ENCODE measurements around the gene ABTB2.
"Not testable (repeated sequence)": the region's sequence is repeated elsewhere in the genome, so short reads cannot be mapped to it uniquely, and the experiment has no call there.

ABTB2 gene

DNA sequence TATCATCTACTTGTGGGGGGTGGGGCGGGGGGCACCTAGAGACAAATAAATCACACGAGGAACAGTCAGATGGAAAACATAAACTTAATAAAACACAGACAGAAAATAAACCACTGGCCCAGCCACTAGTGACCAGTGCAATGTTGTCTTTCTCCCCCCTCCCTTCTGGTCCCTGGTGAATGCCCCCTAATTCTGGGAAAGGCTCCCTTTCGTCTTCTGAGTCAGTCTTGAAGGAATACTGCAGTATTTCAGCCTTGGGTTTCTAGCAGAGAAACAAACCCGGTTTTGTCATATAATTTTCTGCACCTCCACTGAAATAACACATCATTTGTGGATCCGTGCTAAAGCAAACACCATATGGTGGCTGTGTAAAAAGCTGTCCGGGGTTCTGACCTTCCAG lies 101.7 kb downstream of the ABTB2 start:
- no peak for DNase-seq

DNA sequence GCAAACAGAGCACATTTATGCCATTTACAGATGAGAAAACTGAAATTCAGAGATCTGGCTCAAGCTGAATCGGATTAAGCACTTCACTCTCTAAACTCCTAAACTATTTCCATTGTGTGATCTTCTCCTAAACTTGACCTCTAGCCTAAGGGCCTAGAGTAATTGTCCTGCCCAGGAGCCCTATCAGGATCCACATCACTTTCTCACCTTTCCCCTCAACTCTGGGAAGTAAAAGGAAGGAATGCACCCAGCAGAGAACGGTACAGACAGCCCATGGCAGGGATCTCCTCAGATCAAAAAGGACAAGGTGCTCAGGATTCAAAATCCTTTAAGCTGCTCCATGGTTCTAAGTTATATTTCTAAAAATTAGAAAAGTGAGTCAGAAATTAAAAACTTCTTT lies 102.7 kb downstream of the ABTB2 start:
- no peak for DNase-seq

DNA sequence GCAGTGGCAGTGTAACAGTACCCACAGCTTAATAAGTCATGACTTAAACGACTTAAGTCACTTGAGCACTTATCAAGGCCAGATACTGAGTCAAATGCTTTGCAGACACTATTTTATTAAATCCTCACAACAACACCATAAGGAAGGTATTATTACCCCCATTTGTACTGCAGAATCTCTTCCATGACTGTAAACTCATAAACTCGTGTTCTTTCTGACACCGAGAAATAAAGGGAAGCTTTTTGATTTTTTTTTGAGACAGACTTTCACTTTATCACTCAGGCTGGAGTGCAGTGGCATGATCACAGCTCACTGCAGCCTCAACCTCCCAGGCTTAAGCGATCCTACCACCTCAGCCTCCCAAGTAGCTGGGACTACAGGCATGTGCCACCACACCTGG lies 103.8 kb downstream of the ABTB2 start:
- no peak for DNase-seq

DNA sequence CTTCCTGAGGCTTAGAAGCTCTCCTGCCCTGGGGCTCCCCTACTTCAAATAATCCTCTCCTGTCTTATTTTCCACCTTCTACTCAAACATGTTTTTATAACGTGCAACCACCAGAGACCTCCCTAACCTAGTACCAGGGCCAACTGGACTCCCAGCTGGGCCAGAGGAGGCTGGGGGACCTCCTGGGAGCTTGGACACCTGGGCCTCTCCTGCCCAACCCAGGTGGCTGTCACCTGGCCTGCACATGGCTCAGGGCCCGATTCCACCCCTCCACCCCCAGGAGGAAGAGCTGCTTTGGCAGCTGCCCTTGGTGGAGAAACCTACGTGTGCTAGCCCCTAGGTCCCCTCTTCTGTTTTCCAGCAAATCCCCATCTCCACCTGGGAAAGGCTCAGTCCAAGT lies 105.2 kb downstream of the ABTB2 start:
- DNase-seq = no peak

DNA sequence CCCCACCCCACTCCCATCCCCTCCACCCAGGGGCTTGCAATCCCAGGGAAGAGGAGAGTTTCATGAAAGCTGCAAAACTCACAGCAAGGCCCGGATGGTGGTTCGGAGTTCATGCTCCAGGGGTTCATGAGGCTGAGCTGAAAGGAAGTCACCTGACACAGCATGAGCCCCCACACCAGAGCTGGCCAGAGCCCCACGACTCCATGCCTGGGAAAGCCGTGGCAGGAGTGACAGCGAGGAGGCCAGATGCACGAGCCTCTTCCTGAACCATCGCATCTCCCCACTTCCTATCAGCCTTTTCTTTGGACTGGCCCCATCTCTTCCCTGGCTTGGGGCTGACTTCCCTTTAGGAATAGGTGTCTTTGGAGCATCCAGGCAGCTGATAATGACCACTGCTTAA lies 105.8 kb downstream of the ABTB2 start:
- DNase-seq = no peak

DNA sequence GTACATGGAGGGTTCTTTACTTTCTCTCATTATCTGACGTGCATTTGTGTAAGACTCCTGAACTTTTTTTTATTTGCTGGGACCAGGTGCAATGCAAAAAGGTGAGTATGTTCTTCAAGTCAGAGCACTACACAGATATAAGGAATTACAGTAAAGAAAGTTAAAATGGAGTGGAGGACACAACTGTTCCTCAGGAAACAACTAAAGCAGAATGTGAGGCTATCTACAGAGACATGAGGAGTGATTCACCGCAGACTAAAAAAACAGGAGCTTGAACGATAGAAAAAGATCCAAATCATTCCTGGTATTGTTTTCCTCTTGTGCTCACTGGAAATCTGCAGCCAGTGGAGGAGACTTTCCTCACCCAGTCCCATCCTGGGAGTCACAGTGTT lies 106.2 kb downstream of the ABTB2 start:
- no peak for DNase-seq

DNA sequence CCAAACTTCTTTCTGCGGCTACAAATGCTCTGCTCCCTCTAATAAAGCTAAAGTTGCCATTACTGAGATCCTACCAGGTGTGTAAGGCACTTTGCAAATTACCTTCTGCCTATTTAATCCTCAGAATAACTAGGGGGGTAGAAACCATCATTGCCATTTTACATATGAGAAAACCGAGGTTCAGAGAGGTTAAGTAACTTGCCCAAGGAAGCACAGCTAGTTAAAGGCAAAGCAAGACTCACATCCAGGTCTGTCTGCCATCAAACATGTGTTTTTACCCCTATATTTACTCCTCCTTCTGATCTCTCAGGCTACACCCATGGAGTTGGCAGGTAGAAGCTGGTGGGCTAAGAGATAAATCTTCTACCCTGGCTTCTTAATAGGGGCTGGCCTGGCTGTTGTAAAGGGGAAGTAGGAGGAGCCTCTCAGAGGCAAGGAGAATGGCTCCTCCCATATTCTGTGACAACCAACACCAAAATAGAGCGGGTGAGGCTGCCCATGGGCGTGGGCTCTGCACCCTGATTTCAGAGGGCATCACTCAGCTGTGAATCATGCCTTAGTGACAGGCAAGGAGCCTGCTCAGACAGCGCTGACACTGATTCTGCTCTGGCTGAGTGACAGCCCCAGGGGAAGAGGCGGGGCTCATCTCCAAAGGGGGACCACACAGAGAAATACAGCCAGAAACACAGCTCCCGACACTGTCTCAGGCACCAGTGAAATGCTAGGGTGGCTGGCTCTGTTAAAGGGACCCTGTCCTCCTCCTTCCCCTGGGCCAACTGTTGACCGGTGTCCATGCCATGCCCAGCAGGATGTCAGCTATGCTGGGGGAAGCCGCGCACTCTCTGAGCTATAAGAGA lies 106.8 kb downstream of the ABTB2 start:
- DNase-seq = peak; percentile 51

DNA sequence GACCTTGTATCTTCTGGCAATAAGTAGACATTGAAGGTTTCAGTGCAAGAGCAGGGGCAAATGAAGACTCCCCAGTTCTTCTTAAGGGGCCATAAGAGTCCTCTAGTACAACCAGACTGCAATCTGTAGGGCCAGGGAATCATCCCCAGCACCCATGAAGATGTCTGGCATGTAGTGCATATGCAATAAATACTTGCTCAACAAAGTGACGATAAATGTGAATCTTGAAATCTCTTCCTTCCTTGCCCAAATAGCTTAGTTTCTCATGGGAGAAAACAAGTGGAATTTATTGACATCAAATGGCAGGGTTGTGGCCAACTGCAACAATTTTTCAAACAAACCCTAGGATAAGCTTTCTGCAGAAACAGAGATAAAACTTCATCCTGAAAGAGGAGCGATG lies 107.6 kb downstream of the ABTB2 start:
- DNase-seq = no peak

DNA sequence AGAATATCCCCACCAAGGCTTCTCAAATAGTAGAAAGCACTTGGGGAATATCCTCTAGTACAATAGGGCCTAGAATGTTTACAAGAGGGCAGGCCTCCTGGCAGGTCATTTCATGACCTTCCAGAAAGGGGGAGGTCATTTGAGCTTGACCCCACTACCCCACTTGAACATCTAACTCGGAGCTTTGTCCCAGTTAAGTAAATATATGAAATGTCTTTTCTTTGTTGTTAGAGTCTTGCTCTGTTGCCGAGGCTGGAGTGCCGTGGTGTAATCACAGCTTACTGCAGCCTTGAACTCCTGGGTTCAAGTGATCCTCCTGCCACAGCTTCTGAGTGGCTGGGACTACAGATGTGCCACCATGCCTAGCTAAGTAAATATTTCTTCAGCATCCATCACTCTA lies 108.4 kb downstream of the ABTB2 start:
- DNase-seq = no peak

DNA sequence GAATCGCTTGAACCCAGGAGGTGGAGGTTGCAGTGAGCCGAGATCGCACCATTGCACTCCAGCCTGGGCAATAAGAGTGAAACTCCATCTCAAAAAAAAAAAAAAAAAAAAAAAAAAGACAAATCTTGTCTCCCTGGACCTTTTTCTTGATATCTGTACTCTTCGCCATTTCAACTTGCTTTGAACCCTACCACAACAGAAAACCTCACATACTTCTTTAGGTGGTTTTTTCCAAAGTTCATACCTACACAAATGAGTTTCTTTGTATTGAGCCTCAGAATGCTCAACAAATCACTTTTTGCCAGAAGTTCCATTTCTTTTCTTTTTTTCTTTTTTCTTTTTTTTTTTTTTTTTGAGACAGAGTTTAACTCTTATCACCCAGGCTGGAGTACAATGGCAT lies 111.3 kb downstream of the ABTB2 start:
- DNase-seq = not testable (repeated sequence)

DNA sequence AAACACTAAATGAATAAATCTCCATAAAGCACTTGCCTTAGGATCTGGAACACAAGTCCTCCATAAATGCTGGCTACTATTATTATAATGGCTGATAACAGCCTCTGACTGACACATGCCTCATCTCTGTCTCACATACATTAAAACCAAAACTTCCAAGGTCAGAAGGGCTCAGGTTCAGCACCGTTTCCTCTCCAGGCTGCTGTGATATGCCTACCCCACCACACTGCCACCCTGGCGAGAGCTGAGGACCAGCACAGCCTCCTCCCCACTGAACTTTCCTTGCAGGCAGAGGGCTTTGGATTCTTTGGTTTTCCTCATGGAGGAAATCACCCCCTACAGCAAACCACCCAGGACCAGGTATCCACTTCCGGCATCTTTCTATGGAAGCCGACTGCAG lies 112.8 kb downstream of the ABTB2 start:
- DNase-seq = no peak

DNA sequence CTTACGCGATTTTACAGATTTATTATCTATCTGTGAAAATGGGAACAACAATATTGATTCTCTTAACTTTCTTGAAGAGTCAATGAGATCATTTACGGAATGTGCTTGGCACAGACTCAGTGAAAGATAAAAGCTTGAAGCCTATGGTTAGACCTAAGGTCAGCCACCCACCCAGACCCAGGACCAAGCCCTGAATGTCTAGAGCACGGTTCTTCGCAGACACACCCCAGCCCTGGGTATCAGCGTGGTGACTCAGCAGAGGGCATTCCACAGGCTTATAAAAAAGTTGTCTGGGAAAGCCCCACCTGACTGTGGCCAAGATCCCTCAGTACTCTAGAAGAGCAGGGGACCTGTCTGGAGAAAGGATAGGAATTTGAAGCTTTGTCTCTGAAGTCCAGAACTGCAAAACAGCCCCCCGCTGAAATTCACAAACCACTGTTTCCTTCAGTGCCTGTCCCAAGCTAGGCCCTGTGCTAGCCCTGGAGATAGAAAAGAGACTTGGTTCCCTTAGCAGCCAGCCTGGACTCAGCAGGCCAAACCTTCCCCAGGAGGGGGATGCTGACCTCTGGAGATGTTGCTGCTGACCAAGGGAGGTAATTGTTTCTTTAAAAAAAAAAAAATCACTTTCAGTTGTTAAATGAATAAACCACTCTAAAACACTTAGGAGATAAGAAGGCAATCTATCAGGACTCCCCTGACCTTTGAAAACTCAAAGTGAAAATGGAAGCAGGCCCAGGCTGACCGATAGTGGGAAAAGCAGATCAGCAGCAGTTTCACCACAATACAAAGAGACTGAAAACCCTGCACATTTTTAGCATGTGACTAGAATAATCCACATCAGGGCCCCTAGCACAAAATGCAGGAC lies 114.0 kb downstream of the ABTB2 start:
- peak; percentile 55 for DNase-seq

DNA sequence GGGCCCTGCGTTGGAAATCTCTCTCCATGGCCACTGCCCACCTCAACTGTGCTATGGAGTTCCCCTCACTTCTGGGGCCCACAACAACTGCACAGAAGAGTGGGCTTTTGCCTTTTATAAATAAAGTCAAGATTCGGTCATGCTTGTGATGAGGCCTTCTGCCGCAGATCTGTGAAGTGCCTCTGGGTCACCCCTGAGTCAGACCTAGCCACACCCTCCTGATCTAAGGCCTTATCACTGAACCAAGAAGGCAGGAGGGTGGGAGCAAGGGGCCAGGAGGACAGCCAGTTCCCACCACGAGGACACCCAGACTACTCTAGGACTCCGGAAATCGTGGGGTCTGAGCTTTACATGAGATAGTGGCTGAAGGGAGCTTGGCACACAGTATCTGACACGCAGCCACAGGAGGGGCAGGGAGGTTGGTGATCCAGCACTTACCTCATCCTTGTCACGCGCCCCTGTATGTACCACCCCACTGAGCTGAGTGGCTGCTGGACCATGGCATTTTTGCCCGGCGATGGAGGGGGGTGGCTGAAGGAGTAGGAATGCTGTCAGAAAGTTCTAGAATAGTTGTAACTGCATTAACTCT lies 115.7 kb downstream of the ABTB2 start:
- peak; percentile 24 for DNase-seq

DNA sequence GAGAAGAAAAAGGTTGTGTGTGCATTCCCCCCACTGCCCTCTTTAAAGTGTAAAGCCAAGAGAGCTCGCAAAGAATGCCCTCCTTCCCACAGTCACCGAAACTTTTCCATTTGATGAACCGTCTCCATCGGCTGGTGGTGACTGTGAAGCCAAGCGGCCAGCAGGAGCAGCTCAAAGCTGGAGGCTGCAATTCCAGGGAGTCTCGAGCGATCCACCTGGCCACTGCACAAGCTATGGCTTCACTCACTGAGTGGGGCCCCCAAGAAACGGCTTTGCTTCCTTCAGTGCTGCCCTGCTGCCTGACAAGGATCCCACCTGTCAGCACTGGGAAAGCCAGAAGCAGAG lies 117.7 kb downstream of the ABTB2 start:
- DNase-seq = no peak

DNA sequence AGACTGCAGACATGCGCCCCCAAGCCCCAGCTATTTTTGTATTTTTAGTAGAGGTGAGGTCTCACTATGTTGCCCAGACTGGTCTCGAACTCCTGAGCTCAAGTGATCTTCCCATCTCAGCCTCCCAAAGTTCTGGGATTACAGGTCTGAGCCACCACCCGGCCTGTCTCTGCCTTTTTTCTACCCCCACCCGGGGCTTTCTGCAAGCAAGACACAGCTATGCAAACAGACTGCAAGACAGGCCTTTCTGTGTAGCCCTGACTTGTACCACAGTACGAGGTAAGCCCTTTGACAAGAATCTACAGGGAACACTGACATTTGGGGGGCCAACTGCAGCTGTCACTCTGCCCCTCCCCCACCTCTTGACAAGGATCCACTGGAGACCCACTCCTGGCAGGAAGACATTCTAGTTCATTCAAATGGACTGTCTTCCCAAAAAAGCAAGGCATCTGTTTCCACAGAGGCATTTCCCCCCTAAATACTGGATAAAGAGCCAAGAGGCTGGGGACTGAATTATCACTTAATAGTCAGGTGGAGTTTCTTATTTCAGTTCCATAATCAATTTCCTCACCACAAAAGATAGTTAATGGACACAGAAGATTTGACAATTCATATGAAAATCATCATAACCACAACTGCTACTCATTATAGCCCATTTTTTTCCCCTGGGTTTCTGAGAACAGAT lies 118.2 kb downstream of the ABTB2 start:
- DNase-seq = no peak

DNA sequence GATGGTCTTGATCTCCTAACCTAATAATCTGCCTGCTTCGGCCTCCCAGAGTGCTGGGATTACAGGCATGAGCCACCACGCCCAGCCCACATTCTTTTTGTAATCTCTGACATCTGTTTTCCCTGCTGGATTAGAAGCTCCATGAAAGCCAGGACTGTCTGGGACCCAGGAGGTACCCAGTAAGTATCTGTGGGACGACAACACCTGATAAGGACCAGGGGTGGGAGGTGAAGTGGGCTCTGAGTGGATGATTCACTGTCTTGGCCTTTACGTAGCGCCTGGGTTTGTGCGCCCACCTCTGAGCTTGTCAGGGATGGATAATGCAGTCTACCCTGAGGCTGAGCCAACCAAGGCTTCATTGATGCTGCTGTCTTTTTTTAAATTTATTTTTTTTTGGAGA lies 118.8 kb downstream of the ABTB2 start:
- DNase-seq = no peak

DNA sequence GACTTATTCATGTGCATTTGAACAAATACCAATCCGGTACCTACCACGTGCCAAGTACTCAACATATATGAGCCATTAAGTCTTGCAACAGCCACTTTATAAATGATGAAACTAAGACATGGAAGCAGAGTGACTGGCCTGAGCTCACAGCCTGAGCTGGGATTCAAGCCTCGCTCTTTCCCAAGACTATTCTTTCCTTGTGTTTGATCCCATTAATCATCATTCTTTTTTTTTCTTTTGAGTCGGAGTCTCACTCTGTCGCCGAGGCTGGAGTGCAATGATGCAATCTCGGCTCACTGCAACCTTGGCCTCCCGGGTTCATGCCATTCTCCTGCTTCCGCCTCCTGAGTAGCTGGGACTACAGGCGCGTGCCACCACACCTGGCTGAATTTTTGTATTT lies 119.3 kb downstream of the ABTB2 start:
- DNase-seq = no peak

DNA sequence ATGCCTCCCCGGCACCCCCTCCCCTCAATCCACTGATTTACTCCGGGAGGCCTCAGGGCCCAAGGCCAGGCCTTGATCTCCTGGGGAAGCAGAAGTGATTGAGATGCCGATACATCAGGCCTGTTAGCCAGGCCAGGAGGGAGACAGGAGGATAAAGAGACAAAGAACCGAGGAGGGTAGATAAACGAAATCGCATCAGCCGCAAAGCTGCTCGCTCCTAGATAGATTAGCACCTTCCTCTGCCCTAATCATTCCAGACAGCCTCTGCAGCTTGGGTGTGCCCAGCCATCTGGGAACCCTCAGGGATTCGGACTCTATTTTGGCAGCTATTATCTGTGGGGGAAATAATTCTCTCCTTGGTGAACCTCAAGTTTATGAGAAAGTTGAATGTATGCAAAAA lies 121.2 kb downstream of the ABTB2 start:
- no peak for DNase-seq

DNA sequence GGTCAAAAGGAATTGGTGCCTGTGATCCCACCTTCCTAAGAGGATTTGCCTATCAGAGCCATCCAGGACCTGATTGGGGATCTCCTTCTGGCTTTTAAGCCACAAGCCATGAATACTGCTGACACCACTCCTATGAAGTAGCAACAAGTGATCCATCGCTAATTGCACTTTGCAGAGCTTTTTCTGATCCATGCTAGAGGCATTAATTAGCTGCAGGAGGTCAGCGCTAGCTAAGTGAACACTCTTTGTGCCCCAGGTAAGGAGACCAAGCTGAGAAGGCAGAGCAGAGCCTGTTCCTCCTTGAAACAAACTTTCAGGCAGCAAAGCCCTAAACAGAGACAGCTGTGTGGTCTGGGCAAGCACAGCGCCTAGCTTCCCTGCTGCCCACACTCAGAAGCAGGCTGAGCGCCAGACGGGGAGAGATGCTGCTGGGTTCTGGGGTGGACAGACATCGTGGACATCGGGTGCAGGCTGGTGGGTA lies 122.2 kb downstream of the ABTB2 start:
- no peak for DNase-seq

DNA sequence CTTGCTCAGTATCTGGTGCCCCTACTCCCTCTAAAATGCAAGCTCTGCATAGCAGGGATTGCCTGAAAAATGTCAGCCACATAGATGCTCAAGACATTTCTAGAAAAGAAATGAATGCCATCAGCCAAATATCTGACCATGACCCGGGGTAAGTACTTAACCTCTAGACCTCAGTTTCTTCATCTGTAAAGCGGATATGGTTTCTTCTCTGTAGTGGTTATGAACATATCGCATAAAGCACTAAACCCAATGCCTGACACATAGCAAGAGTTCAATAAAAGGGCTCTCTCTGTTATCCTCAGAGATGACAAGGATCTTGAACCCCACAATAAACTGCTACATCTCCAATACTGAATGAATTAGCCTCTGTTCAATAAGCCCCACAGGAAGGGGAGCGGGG lies 122.6 kb downstream of the ABTB2 start:
- DNase-seq = no peak

DNA sequence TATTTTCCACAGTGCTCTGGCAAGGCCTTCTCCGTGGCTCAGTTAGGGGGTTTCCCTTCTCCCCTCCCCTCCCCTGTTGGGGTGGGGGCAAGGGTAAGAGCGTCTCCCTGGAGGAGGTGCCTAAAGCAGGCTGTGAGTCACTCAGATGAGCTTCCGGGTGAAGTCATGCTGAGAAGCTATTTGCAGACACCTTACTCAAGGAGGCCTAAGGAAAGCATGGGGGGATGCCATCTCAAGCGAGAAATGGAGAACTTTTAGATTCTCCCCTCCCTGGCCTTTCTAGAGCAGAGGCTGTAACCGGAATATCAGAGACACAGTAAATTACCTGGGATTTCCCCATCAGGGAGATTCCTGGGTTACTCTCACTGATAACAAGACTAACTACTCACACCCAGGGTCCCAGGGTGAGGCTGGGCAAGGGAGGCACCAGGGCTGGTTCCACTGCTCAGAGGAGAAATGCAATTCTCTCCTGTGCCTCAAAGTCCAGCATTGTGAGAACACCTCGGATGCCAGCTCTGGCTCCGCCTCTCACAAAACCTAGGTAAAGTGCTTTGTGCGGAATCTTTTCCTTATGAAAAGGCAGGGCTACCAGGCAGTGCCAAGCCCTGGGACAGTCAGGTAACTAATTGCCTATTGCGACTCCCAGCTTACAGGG lies 123.6 kb downstream of the ABTB2 start:
- DNase-seq = peak; percentile 53

DNA sequence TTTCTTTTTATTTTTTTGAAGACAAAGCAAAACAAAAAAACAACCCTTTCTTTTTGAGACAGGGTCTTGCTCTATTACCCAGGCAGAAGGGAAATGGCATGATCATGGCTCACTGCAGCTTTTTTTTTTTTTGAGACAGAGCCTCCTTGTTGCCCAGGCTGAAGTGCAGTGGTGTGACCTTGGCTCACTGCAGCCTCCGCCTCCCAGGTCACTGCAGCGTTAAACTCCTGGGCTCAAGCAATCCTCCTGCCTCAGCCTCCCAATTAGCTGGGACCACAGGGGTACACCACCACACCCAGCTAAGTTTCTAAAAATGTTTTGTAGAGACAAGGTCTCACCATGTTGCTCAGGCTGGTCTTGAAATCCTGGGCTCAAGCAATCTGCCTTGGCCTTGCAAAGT lies 124.6 kb downstream of the ABTB2 start:
- no peak for DNase-seq

DNA sequence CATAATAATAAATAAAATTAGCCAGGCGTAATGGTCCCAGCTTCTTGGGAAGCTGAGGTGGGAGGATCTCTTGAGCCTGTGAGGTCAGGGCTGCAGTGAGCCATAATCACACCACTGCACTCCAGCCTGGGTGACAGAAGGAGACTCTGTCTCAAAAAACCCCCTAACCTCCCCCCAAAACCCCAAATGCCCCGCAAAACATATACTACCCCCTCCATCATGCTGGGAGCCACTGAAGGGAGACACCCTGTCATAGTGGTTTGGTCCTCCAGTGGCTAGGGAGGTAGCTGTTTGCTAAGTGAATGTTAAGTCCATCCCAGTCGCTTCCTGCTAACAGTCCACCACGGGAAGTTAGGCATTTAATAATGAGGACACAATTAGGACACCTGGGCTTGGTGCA lies 125.0 kb downstream of the ABTB2 start:
- DNase-seq = no peak
